GM21381 (cell line): ENCODE results near the gene SIL1.
"Not testable (repeated sequence)": the region's sequence is repeated elsewhere in the genome, so short reads cannot be mapped to it uniquely, and the experiment has no call there.

ENCODE experiments used
- ATAC-seq: cut with Tn5 transposase; IDR thresholded peaks from one replicate; pipeline ENCODE4 v1.9.1; 2021; ENCODE audit warnings: mild to moderate bottlenecking, moderate library complexity; ENCODE audit not compliant: unreplicated experiment

SIL1 gene

DNA sequence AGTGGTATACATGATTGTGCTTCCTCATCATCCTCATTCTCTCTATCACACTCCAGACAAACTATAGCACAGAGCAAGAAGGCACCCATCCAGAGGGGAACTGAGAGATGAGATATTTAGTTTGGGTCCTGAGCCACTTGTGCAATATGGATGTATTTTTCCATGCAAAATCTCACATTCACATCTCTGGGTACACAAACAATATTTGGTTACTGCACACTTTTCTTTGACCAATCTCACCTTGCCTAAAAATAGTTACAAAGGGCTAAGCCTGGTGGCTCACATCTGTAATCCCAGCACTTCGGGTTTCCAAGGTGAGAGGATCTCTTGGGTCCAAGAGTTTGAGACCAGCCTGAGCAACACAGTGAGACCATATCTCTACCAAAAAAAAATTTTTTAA, 120.3 kb downstream of the SIL1 start:
- ATAC-seq = no peak

DNA sequence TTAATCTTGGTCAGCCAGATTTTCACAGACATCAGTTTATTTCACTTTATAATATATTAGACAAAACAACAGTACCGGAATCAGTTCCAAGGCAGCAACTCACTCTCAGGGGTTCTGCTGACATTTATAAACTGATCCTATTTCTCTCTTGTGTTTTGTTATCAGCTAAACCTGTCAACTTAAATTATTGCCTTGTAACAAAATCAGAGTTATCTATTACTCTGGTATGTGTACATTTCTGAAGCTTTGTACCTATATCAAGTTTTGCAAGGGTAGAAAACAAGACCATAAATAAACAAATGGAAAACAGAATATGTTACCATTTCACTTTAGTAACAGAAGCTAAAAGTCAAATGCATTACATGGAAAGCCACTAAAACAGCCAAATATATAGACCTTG, 122.1 kb downstream of the SIL1 start:
- no peak for ATAC-seq

DNA sequence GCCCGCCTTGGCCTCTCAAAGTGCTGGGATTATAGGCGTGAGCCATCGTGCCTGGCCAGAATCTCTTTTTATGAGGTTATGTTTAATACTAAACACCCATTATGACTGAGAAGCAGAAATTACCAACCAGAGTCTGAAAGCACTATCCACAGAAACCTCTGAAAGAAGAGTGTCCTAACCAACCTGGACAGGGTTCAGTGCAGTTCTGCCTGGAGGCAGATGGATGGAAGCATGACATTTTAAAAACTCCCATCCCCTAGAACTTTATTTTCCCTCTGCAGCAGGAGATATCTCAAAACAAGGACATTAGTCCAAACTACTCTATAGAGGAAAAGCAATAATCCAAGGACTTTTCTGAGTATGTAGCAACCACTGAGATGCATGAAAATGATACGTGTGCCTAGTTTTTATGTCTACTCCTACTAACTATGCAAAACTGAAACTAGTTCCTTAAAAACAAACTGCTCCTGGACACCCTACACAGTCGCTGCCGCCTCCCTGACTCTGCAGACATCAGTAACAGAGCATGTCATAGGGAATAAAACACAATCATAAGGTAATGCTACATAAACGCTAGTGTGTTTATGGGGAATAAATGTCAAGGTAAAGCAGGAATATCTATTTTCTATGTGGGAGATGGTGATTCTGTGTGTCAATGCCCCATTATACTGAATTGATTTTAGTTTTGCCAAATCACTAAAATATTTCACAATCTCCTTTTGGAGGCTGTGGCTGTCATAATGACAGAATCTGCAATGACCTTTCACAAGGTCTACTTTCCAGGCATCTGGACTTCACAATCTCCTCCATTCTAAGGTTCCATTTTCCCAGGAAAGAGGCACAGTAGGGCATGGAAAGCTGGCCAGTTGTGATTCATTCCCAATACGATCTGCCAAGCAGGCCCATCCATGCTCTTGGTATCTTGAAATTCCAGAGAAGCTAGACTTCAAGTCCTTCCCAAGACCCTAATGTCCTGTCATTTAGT, 122.8 kb downstream of the SIL1 start:
- no peak for ATAC-seq

DNA sequence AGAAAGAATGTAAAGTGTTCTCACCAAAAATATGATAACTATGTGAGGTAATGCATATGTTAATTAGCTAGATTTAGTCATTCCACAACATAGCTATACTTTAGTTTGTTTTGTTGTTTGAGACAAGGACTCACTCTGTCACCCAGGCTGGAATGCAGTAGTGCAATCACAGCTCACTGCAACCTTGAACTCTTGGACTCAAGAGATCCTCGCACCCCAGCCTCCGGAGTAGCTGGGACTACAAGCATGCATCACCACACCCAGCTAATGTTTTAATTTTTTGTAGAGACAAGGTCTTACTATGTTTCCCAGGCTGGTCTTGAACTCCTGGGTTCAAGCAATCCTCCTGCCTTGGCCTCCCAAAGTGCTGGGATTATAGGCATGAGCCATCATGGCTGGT, 124.2 kb downstream of the SIL1 start:
- ATAC-seq = not testable (repeated sequence)

DNA sequence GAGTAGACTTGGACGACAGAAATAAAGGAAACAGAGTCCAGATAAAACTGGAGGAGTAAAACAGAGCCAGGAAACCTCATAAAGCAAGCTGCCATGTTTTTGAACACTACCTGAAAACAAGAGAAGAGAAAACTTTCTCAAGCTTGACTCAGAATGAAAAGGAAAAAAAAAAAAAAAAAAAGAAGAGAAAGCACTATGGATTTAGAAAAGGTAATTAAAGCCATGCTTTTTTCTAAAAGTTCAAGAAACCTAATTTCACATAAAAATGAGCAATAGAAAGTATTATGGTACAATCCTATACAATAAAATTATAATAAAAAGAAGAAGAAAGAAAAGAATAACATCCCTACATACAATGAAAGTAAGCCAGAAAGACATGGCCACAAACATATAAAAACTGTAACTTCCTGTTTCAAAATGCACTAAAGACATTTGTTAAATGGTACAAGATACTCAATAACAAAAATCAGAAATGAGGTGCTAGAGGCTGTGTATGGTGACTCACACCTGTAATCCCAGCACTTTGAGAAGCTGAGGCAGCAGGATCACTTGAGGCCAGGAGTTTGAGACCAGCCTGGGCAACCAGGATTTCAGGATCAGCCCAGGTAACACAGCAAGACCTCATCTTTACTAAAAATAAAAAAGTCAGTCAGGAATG, 129.5 kb downstream of the SIL1 start:
- ATAC-seq = no peak

DNA sequence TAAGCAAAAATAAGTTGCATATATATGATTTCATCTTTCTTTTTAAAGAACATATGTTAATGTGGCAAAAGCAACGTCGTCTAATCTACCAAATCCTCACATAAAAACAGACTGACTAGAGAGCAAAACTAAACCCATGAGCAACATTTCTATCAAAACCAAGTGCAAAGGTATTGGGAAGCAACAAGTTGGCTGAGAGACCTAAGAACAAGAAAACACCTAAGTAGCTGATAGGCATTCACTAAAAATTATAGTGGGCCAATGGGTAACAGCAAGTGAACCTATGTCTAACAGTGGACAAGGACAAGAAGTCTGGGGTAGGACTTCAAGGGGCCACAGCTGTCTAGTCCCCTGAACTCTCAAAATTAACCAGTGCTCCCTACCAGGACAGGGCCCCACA, 130.1 kb downstream of the SIL1 start:
- ATAC-seq = no peak

DNA sequence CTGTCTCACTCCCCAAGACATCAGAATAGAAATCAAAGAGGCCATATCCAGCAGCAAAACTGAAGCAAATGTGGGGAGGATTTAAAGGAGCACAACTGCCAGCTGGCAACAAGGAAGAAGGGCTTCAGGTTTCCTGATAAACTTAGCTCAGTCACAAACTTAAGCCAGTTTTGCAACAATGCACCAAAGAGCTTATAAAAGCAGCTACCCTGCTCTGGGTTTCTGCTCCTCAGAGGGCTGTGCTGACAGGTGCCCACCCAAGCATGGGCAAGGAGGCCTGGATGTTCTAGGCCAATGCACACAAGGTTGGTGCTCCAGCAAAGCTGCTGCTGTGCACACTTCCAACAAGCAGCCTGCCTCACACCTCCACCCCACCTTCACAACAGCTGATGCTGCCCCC, 132.9 kb downstream of the SIL1 start:
- no peak for ATAC-seq

DNA sequence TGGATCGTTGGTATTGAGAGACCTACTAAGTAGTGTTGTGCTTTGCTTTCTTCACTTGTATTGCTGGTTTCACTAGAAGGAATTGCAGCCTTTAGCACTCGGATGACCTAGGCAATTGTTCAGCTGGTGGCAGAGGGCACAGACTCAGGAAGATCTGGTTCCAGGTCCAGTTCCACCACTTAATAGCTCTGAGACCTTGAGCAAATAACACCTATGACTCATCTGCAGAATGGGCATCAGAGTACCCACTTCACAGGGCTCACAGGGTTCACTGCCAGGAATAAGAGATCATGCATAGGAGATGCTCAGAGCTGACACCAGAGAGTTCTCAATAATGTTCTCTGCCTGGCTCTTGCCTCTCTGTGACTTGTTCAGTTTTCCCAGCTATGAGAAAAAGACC, 133.6 kb downstream of the SIL1 start:
- ATAC-seq = no peak

DNA sequence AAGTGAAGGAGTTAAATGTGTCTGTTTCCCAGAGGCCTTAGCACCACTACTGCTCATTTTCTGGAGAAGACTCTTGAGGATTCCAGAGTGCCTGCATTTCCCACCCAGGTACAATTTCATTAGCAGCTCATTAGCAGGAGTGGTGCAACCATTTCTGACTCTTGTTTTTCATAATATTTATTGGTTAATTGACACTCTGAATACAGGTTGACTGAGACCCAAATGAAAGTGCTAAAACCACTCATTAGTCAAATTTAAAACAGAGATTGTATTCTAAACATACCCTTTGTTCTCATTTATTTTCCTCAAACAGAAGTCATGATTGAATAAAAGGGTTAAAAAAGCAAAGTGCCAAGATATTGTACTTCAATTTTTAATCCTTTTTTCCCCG, 134.5 kb downstream of the SIL1 start:
- ATAC-seq = no peak

DNA sequence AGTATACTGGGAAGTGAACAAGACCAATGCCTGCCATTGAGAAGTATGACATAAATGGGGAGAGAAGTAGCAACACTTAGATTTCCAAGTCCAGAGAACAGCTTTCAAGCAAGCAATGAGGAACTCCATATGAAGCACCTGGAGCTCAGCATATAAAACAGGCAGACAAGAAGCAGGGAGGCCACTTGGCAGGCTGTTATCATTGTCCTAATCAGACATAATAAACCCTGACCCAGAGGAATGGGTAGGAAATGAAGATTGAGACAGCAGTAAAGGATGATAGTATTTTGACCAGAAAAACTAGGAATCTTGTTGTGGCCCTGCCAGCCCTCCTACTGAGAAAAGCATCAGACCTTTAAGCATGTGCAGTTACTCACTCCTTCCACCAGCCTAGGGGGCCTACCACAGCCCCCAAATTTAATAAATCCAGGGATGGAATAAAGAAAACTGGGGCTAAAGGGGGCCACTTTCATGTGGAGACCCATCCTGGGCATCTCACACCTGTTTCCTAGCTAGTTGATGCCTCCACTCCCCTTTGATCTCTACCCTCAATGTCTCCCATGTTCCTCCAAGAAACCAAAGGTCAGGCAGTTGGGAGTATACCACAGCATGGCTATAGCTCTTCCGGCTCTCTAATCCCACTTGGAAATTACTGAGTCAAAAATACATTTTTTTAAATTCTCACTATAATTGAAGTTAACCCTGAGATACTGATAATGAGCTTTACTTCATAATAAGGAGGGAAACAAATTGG, 135.1 kb downstream of the SIL1 start:
- no peak for ATAC-seq

DNA sequence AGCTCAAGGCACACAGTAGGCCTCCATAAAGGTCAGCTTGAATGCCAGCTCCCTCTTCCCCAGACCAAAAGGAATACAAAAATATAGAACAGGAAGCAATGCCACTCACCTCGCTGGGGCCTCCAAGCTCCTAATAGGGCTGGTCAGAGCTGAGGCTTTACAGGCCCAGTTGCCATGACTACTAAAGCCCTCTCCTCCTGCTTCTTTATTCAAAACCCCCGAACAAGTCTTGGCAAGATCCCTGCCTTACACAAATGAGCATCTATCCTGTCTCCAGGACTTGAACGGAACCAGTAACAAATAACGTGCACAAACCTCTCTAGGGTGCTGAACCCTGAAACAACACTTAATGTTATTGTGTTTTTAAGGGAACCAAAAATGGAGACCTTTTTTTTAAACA, 136.3 kb downstream of the SIL1 start:
- ATAC-seq = no peak

DNA sequence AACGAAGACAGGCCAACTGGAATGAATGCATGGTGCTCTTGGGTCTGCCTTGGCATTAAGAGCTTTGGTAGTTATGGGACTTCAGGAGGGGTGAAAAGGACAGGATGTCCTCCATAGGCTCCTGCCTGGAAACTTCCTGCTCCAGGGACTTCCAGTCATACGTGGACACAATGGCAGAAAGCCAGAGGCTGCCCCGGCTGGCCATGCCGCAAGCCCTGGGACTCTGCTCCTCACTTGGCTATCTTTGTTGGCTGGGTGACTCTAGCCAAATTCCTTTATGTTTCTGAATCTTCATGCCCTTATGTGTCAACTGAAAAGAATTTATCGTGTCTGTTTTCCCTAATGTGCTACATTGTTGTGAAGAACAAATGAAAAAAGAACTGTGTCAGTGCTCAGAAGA, 136.9 kb downstream of the SIL1 start:
- ATAC-seq = no peak

DNA sequence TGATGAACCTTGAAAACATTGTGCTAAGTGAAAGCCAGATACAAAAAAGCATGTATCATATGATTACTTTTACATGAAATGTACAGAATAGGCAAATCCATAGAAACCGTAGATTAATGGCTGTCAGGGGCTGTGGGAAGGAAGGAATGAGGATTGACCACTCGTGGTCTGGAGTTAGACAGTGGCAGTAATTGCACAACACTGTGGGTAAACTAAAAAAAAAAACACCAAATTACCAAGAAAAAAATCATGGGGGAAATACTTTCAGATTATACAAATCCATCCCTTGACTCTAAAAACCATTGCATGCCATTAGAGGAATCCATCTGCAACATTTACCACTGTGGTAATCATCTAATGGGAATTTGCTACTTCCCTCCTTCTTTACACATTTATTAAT, 140.0 kb downstream of the SIL1 start:
- ATAC-seq = no peak

DNA sequence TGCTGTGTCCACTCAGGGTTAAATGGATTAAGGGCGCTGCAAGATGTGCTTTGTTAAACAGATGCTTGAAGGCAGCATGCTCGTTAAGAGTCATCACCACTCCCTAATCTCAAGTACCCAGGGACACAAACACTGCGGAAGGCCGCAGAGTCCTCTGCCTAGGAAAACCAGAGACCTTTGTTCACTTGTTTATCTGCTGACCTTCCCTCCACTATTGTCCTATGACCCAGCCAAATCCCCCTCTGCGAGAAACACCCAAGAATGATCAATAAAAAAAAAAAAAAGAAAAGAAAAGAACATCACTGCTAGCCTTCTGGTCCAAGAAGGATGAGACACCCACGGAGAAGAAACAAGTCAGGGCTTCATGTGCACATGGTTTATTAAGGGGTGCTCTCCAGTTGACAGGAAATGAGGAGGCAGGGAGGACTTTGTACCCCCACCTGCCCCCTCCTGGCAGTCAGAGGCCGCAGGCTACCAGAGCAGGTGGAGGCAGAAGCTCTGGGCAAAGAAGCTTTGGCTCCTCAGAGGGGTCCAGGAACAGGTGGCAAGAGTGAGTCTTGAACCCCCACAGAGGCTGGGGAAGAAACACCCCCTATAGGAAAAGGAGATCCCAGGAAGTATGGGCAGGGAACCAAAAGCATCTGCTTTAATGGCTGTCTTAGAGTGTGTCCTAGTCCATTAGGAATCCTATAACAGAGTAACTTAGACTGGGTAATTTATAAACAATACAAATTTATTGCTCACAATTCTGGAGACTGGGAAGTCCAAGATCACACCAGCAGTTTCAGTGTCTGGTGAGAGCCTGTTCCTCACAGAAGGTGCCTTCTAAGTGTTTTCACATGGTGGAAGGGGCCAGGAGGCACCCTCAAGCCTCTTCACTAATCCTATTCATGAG, 140.9 kb downstream of the SIL1 start:
- not testable (repeated sequence) for ATAC-seq

DNA sequence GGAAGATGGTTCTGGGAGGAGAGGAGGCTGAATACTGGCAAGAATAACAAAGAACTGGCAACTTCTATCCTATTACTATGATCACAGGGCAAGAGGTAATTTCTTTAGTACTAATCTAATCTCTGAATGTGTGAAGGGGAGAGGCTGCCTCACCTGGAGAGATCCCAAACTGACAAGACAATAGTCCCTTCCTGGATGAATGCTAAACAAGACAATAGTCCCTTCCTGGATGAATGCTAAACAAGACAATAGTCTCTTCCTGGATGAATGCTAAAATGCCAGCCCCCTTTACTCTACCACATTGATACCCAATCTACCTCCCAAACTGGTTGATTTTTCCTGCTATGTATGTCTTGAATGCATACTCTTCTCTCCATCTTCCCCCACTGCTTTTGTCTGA, 145.2 kb downstream of the SIL1 start:
- ATAC-seq = no peak

DNA sequence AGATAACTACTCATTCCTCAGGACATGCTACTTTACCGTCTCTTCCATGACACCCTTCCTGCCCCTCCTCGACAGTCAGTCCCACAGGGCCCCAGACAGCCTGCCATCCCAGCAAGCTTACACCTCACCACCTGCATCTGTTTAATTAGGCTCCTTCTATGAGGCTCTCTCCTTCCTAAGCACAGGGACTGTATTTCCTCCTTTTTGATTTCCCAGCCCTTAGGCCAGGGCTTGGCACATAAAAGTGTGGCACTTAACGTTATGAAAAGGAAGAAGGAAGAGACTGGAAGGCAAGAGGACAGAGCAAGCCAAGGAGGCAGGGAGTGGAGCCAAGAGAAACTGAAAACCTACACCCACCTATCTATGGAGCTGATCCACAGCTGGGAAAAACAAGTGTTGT, 146.8 kb downstream of the SIL1 start:
- no peak for ATAC-seq

DNA sequence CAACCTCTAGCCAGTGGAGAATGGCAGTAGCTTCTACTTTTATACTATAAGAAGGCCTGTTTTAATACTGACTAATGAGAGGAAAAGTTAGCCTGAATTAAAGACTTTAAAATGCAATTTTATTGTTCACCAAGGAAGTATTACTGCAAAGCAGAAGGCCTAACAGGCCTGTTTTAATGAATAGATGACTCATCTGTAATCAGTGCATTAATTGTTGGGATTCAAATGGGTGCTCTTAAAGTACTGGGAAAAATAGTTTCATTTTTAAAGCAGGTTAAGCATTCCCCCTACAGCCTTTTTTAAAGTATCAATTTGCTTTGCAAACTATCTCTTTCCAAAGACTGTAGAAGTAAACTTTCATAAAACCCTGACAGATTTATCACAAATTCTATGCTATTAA, 147.7 kb downstream of the SIL1 start:
- no peak for ATAC-seq

DNA sequence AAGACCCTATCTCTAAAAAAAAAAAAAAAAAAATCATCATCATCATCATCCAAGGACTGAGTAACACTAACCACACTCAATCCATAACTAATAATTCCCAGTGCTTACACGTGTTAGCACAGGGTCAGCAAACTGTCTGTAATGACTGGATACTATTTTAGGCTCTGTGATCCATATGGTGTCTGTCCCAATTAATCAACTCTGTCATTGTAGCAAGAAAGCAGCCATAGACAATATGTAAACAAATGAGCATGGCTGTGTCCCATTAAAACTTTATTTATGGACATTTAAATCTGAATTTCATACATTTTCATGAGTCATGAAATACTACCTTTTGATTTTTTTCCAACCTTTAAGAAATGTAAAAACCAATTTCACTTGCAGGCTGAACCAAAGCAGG, 148.4 kb downstream of the SIL1 start:
- no peak for ATAC-seq

DNA sequence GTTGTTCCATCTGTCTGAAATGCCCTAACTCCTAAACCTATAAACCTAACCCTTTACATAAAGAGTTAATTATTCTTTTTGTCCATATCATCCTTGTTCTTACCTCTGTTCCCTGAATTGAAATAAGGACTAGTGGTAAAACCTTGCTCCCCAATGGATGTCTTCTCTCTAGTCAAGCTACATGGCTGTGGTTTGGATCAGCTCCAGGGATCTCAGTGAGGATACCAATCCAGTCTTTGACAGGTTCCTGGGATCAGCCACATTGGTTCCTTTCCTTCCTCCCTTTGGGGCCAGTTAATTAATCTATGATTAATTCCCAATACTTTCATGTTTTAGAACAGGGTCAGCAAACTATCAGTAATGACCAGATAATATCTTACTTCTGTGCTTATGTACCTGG, 151.6 kb downstream of the SIL1 start:
- no peak for ATAC-seq

DNA sequence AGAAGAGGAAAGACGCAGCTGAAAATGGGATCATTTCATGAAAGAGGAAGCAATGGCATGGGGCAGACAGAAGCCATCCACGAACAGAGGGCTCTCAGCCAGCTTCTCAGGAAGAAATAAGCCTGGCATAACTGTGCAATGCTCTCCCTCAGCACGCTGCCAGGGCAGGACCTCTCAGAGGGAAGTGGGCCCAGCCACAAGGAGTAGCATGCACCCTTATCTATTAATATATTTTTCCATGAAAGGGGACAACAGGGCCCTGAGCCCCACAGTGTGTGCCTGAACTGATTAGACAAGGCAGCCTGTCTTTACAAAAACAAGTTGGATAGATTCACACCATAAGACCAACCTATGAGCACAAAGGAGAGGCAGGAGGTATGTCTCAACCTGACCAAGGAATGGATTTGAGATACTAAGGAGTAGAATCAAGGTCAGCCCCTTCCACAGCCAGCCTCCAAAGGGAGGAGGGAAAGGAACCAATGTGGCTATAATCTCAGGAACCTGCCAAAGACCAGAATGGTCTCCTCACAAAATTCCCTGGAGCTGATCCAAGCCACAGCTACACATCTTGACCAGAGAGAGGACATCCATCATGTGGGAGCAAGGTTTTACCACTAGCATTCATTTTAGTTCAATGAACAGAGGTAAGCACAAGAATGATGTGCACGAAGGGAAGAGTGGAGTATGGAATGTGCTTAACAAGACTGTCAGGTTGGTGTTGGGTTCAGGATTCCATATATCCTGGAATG, 154.8 kb downstream of the SIL1 start:
- ATAC-seq = no peak
